ENCODE measurements around the gene NIF3L1. TPM values are rescaled to one million over a fixed set of nuclear protein-coding genes. Genes with fewer than 3 reads are reported as not detected.

NIF3L1 gene
- total and polyA plus RNA-seq, 2 of the 13 experiments (the other 11 are each of a cell fraction or from before 2014, with no cell fraction given): 67.9 to 75.2 TPM

GRCh38 chr2:200888704-200889625, at the start of gene NIF3L1, which contains the start of gene PPIL3 (continued):
- peak; percentile 82; the same call in 1 of the 2 replicates for TF ChIP-seq ZSCAN5A (CRISPR knock-in tag; IDR thresholded peaks at IDR 0.05; ENCODE audit: borderline replicate concordance)
- no peak for TF ChIP-seq ZNF740 (CRISPR knock-in tag; IDR thresholded peaks at IDR 0.05)
- TF ChIP-seq ZNF746 (CRISPR knock-in tag; IDR thresholded peaks at IDR 0.05): no peak
- peak; percentile 59; the same call in 1 of the 2 replicates for TF ChIP-seq MEF2D (CRISPR knock-in tag; IDR thresholded peaks at IDR 0.05)
- no peak for TF ChIP-seq FIP1L1 (IDR thresholded peaks at IDR 0.05; ENCODE audit: borderline replicate concordance, insufficient read depth, low read depth, low read length)
- no peak for TF ChIP-seq ZNF251 (CRISPR knock-in tag; IDR thresholded peaks at IDR 0.05)
- no peak for TF ChIP-seq ZNF496 (CRISPR knock-in tag; IDR thresholded peaks at IDR 0.05; ENCODE audit: insufficient replicate concordance)
- no peak for TF ChIP-seq DNMT1 (CRISPR knock-in tag; IDR thresholded peaks at IDR 0.05)
- no peak for TF ChIP-seq SKI (IDR thresholded peaks at IDR 0.05; ENCODE audit: partially characterized antibody)
- TF ChIP-seq ATF1 (CRISPR knock-in tag; IDR thresholded peaks at IDR 0.05): peak; percentile 94
- TF ChIP-seq SALL1 (CRISPR knock-in tag; IDR thresholded peaks at IDR 0.05): peak; percentile 93
- no peak for TF ChIP-seq NFE2 (CRISPR knock-in tag; IDR thresholded peaks at IDR 0.05)
- TF ChIP-seq THAP9 (CRISPR knock-in tag; IDR thresholded peaks at IDR 0.05; ENCODE audit: borderline replicate concordance): peak; percentile 96
- peak; percentile 86 for TF ChIP-seq MAX (IDR thresholded peaks at IDR 0.05)
- TF ChIP-seq ZKSCAN8 (CRISPR knock-in tag; IDR thresholded peaks at IDR 0.05; ENCODE audit: borderline replicate concordance): peak; percentile 82
- peak; percentile 70; the same call in 1 of the 2 replicates for TF ChIP-seq ZNF143 (CRISPR knock-in tag; IDR thresholded peaks at IDR 0.05)
- no peak for TF ChIP-seq PTBP1 (IDR thresholded peaks at IDR 0.05; ENCODE audit: low read depth, low read length, poor library complexity, severe bottlenecking)
- no peak for TF ChIP-seq PHB2 (IDR thresholded peaks at IDR 0.05; ENCODE audit: partially characterized antibody)
- TF ChIP-seq GABPB1 (CRISPR knock-in tag; IDR thresholded peaks at IDR 0.05): peak; percentile 100
- no peak; the same call in 1 of the 2 replicates for TF ChIP-seq CREB3 (CRISPR knock-in tag; IDR thresholded peaks at IDR 0.05)
